Loucy (cell line): Measurements from ENCODE around the gene AJM1.

ENCODE experiments used
- CTCF ChIP-seq: fragments of 200-600 bp; sonication (generic); conservative IDR thresholded peaks from 2 replicates; pipeline ENCODE4 v1.5.1; 2014; ENCODE audit warnings: mild to moderate bottlenecking, antibody characterized with exemption, low read length
- EZH2phosphoT487 ChIP-seq: fragments of 200-600 bp; IDR thresholded peaks from 2 replicates; pipeline ENCODE4 v1.6.1; 2018; ENCODE audit warnings: antibody characterized with exemption, mild to moderate bottlenecking, moderate library complexity, borderline replicate concordance

- TF ChIP-seq CTCF (no peak), EZH2phosphoT487 (no peak)
These were observed 36.2 kb upstream of the AJM1 start for GRCh38 chr9:136806067-136806466.
